ENCODE measurements around the gene LRCH3. TPM values are rescaled to one million over a fixed set of nuclear protein-coding genes. Genes with fewer than 3 reads are reported as not detected.

Gene LRCH3
- polyA plus RNA-seq, 1 donor from 2014 or later, result 41.4 TPM

DNA sequence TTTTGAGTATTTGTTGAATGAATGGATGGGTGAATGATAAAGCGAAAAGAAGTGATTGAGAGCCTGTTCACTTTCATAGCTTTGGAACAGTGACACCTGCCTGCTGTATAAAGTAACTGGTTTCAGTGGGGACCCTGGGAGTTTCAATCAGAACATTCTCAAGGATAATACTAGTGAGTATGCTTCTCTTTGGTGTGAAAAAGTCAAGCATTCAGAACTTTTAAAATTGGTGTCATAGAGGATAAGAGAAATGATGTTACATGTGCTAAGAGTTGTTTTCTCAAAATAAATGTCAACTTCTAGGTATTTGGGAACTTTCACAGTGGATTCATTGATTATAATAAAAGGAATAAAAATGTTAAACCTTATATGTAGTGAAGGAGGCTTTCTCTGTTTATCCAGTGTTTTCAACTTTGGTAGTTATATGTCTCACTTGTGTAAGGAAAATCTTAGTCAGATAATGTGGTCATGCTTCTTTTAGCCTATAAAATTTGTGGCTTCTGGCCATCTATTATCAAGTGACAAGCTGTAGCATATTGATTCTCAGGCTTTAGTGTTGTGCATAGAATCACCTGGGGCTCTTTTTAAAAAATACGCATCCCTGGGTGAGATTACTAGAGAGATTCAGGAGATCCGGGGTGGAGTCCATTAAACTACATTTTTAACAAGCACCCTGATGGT is 11.9 kb downstream of the LRCH3 start:
- no peaks in the 10 kb centered on the region for H3K9me3 ChIP-seq (ENCODE audit: low read length)
- no peak overlapping the region for H3K4me2 ChIP-seq (ENCODE audit: low read length)
- peaks cover 59% of the 10 kb centered on the region for H3K79me2 ChIP-seq (replicated peaks; ENCODE audit: insufficient read depth, low read length)
- H3F3A ChIP-seq (ENCODE audit: insufficient read depth, low read length, poor library complexity, severe bottlenecking), result no peaks in the 10 kb centered on the region
- no peak overlapping the region for H2AFZ ChIP-seq (ENCODE audit: low read depth, low read length)
- no peaks in the 10 kb centered on the region for H4K20me1 ChIP-seq (ENCODE audit: insufficient read depth)
- TF ChIP-seq, protein P1, sequence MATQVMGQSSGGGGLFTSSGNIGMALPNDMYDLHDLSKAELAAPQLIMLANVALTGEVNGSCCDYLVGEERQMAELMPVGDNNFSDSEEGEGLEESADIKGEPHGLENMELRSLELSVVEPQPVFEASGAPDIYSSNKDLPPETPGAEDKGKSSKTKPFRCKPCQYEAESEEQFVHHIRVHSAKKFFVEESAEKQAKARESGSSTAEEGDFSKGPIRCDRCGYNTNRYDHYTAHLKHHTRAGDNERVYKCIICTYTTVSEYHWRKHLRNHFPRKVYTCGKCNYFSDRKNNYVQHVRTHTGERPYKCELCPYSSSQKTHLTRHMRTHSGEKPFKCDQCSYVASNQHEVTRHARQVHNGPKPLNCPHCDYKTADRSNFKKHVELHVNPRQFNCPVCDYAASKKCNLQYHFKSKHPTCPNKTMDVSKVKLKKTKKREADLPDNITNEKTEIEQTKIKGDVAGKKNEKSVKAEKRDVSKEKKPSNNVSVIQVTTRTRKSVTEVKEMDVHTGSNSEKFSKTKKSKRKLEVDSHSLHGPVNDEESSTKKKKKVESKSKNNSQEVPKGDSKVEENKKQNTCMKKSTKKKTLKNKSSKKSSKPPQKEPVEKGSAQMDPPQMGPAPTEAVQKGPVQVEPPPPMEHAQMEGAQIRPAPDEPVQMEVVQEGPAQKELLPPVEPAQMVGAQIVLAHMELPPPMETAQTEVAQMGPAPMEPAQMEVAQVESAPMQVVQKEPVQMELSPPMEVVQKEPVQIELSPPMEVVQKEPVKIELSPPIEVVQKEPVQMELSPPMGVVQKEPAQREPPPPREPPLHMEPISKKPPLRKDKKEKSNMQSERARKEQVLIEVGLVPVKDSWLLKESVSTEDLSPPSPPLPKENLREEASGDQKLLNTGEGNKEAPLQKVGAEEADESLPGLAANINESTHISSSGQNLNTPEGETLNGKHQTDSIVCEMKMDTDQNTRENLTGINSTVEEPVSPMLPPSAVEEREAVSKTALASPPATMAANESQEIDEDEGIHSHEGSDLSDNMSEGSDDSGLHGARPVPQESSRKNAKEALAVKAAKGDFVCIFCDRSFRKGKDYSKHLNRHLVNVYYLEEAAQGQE (IDR thresholded peaks at IDR 0.05; ENCODE audit: borderline replicate concordance), result no peak
- TF ChIP-seq TAF1 (IDR thresholded peaks at IDR 0.05; ENCODE audit: low read depth) (no peak), EP300 (conservative IDR thresholded peaks at IDR 0.05; ENCODE audit: poor library complexity, severe bottlenecking) (no peak), SMC3 (conservative IDR thresholded peaks at IDR 0.05; ENCODE audit: poor library complexity) (no peak), POLR2AphosphoS5 (IDR thresholded peaks at IDR 0.05) (no peak)
- TF ChIP-seq, protein P2, sequence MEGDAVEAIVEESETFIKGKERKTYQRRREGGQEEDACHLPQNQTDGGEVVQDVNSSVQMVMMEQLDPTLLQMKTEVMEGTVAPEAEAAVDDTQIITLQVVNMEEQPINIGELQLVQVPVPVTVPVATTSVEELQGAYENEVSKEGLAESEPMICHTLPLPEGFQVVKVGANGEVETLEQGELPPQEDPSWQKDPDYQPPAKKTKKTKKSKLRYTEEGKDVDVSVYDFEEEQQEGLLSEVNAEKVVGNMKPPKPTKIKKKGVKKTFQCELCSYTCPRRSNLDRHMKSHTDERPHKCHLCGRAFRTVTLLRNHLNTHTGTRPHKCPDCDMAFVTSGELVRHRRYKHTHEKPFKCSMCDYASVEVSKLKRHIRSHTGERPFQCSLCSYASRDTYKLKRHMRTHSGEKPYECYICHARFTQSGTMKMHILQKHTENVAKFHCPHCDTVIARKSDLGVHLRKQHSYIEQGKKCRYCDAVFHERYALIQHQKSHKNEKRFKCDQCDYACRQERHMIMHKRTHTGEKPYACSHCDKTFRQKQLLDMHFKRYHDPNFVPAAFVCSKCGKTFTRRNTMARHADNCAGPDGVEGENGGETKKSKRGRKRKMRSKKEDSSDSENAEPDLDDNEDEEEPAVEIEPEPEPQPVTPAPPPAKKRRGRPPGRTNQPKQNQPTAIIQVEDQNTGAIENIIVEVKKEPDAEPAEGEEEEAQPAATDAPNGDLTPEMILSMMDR (IDR thresholded peaks at IDR 0.05; ENCODE audit: poor library complexity, severe bottlenecking), result peak; percentile 13
- H3K27me3 ChIP-seq (ENCODE audit: insufficient read depth, low read depth, low read length), result no peaks in the 10 kb centered on the region
- no peaks in the 10 kb centered on the region for H3K9me2 ChIP-seq (ENCODE audit: insufficient read depth, low read length)
- H3K36me3 ChIP-seq (ENCODE audit: insufficient read depth, low read length), result no peaks in the 10 kb centered on the region
- H3K27ac ChIP-seq (ENCODE audit: low read length), result no peak overlapping the region
- no peak overlapping the region for H3K4me3 ChIP-seq (ENCODE audit: low read length)
- no peak overlapping the region for H3K9ac ChIP-seq (ENCODE audit: low read length)

DNA sequence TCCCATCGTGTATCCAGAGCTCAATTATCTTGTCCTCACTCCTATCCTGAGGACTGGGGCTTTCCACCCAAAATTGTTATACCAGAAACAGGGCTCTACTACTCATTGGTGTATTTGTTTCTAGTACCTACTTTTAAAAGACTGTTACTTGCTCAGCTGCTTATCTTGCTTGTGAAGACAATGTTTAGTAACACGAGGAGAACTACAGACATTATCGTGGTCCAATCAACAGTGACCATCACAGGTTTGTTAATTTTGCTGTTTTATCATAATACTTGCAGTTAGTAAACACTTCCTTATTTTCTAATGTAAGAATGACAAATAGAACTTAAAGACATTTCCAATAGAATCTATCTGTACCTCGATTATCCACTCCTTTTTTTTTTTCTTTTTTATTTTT is 13.5 kb downstream of the LRCH3 start:
- Histone ChIP-seq H3F3A (ENCODE audit: insufficient read depth, low read length, poor library complexity, severe bottlenecking) (no peaks in the 10 kb centered on the region), H2AFZ (ENCODE audit: low read depth, low read length) (no peak overlapping the region), H3K9ac (ENCODE audit: low read length) (no peak overlapping the region), H3K9me3 (ENCODE audit: low read length) (no peaks in the 10 kb centered on the region), H3K4me2 (ENCODE audit: low read length) (no peak overlapping the region), H3K36me3 (ENCODE audit: insufficient read depth, low read length) (no peaks in the 10 kb centered on the region), H3K27ac (ENCODE audit: low read length) (no peak overlapping the region), H3K4me3 (ENCODE audit: low read length) (no peak overlapping the region), H3K79me2 (replicated peaks; ENCODE audit: insufficient read depth, low read length) (peaks cover 50% of the 10 kb centered on the region), H4K20me1 (ENCODE audit: insufficient read depth) (no peaks in the 10 kb centered on the region), H3K27me3 (ENCODE audit: insufficient read depth, low read depth, low read length) (no peaks in the 10 kb centered on the region), H3K9me2 (ENCODE audit: insufficient read depth, low read length) (no peaks in the 10 kb centered on the region)
- TF ChIP-seq EZH2 (IDR thresholded peaks at IDR 0.05; ENCODE audit: borderline replicate concordance, insufficient read depth, low read length, poor library complexity, severe bottlenecking), result no peak
- no peak for TF ChIP-seq TAF1 (IDR thresholded peaks at IDR 0.05; ENCODE audit: low read depth)
- no peak for TF ChIP-seq RAD21 (conservative IDR thresholded peaks at IDR 0.05)
- TF ChIP-seq, protein P2 (IDR thresholded peaks at IDR 0.05; ENCODE audit: poor library complexity, severe bottlenecking), result no peak
- TF ChIP-seq SMC3 (conservative IDR thresholded peaks at IDR 0.05; ENCODE audit: poor library complexity), result no peak
- TF ChIP-seq EP300 (conservative IDR thresholded peaks at IDR 0.05; ENCODE audit: poor library complexity, severe bottlenecking), result no peak
- TF ChIP-seq, protein P1 (IDR thresholded peaks at IDR 0.05; ENCODE audit: borderline replicate concordance), result no peak
- no peak for TF ChIP-seq POLR2AphosphoS5 (IDR thresholded peaks at IDR 0.05)
- no peak for TF ChIP-seq MXI1 (conservative IDR thresholded peaks at IDR 0.05; ENCODE audit: poor library complexity, severe bottlenecking)

Data from neural cell (in vitro differentiated cells).